ENCODE measurements around the gene PRL. TPM values are rescaled to one million over a fixed set of nuclear protein-coding genes. Genes with fewer than 3 reads are reported as not detected.

Gene PRL
- total and polyA plus RNA-seq, 10 donors, result 0.09 to 1.6 (median 0.26) TPM; not detected in 7

DNA sequence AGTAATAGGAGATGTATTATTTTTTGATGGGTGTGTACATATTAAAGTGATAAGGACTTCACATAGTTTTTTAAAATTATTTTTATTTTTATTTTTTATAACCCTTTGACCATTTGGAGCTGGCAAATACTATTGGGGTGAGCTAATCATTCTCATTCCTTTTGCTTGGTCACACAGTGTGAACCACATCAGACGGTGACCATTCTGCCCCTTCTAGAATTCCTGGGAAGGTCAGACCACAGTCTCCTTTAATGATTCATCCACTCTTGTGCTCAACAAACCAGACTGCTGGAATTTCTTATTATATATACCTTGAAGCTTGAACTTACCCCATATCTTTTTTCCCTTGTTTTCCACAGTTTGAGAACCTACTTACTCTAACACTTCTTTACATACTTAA lies 23.9 kb upstream of the PRL start:
- Histone ChIP-seq H3K4me1 (no peaks in the 10 kb centered on the region), H3K4me3 (no peak overlapping the region), H3K27me3 (replicated peaks in 1 of 7) (no peaks in the 10 kb centered on the region), H3K9me3 (peaks cover 0 to 23% (median 3%) of the 10 kb centered on the region in 8 donors), H3K27ac (no peak overlapping the region), H3K36me3 (no peaks in the 10 kb centered on the region)
- WGBS, 5 donors, result 74 to 87% (median 82%) methylated on average over 1 of the region's 1 CpG
- no peak for TF ChIP-seq POLR2AphosphoS5 (IDR thresholded peaks at IDR 0.05)
- TF ChIP-seq POLR2A (IDR thresholded peaks at IDR 0.05), result no peak
- TF ChIP-seq, protein P1, sequence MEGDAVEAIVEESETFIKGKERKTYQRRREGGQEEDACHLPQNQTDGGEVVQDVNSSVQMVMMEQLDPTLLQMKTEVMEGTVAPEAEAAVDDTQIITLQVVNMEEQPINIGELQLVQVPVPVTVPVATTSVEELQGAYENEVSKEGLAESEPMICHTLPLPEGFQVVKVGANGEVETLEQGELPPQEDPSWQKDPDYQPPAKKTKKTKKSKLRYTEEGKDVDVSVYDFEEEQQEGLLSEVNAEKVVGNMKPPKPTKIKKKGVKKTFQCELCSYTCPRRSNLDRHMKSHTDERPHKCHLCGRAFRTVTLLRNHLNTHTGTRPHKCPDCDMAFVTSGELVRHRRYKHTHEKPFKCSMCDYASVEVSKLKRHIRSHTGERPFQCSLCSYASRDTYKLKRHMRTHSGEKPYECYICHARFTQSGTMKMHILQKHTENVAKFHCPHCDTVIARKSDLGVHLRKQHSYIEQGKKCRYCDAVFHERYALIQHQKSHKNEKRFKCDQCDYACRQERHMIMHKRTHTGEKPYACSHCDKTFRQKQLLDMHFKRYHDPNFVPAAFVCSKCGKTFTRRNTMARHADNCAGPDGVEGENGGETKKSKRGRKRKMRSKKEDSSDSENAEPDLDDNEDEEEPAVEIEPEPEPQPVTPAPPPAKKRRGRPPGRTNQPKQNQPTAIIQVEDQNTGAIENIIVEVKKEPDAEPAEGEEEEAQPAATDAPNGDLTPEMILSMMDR (IDR thresholded peaks at IDR 0.05 in 8 of 11, conservative IDR thresholded peaks at IDR 0.05 in 3 of 11), result no peak
- intact Hi-C loops (cut with DNase I; ENCODE audit: low total_unique reads), result no loop called here
- no peak for DNase-seq

DNA sequence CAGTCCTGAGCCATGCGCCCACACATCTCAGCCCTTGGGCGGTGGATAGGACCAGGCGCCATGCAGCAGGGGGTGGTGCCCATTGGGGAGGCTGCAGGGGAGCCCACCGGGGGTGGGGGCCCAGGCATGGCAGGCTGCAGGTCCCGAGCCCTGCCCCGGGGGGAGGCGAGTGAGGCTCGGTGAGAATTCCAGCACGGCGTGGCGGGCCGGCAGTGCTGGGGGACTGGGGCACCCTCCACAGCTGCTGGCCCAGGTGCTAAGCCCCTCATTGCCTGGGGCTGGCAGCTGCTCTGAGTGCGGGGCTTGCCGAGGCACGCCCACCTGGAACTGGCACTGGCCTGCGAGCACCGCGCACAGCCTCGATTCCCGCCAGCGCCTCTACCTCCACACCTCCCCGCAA lies 21.6 kb upstream of the PRL start:
- Histone ChIP-seq H3K27ac (no peak overlapping the region), H3K9me3 (peaks cover 0 to 32% (median 10%) of the 10 kb centered on the region in 8 donors), H3K4me1 (no peaks in the 10 kb centered on the region), H3K4me3 (no peak overlapping the region), H3K36me3 (no peaks in the 10 kb centered on the region), H3K27me3 (replicated peaks in 1 of 7) (no peaks in the 10 kb centered on the region)
- TF ChIP-seq, protein P1 (IDR thresholded peaks at IDR 0.05 in 8 of 11, conservative IDR thresholded peaks at IDR 0.05 in 3 of 11), result no peak
- TF ChIP-seq POLR2AphosphoS5 (IDR thresholded peaks at IDR 0.05) (no peak), POLR2A (IDR thresholded peaks at IDR 0.05) (no peak)
- WGBS, 5 donors, result 86 to 90% (median 87%) methylated on average over 7 to 22 of the region's 22 CpGs
- no peak for DNase-seq
- intact Hi-C loops (cut with DNase I; ENCODE audit: low total_unique reads), result no loop called here

DNA sequence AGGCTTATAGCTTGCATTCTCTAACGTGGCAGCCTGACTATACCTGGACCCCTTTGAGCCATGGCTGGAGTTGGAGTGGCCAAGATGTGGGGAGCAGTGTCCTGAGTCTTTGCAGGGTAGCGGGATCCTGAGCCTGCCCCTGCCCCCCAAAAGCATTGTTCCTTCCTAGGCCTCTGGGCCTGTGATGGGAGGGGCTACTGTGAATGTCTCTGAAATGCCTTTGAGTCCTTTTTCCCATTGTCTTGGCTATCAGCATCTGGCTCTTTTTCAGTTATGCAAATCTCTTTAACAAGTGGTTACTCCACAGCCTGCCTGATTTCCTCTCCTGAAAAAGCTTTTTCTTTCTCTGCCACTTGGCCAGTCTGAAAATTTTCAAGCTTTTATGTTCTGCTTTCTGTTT lies 17.0 kb upstream of the PRL start:
- intact Hi-C loops (cut with DNase I; ENCODE audit: low total_unique reads), result no loop called here
- H3K4me3 ChIP-seq, result no peak overlapping the region
- DNase-seq, result no peak
- peak overlapping the region in 3 of 8 donors; percentile 13 to 41 (median 17) for H3K27ac ChIP-seq
- H3K9me3 ChIP-seq, result peaks cover 0 to 60% (median 36%) of the 10 kb centered on the region in 8 donors
- H3K36me3 ChIP-seq, result no peaks in the 10 kb centered on the region
- WGBS, 5 donors, result 84 to 100% (median 91%) methylated on average over 2 of the region's 2 CpGs
- TF ChIP-seq, protein P1 (IDR thresholded peaks at IDR 0.05 in 8 of 11, conservative IDR thresholded peaks at IDR 0.05 in 3 of 11), result no peak
- TF ChIP-seq POLR2A (IDR thresholded peaks at IDR 0.05) (no peak), POLR2AphosphoS5 (IDR thresholded peaks at IDR 0.05) (no peak)
- H3K4me1 ChIP-seq, result no peaks in the 10 kb centered on the region
- H3K27me3 ChIP-seq (replicated peaks in 1 of 7), result no peaks in the 10 kb centered on the region

DNA sequence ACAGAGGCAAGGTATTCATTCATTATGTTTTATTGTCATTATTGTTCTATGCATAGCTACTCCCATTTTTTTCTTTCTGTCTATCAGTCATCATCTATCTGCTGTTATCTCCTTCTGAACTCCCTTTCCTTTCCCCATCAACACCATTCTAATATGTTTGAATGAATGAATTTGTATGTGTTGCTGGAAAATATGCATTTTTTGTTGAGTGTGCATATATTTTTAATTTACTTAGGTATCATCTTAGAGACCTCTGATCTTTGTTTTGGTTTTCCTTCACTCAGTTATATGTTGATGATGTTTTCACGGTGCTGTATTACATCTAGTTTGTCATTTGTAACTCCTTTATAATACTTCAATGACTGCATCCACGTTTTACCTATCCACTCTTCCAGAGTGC lies 12.1 kb upstream of the PRL start:
- TF ChIP-seq, protein P1 (IDR thresholded peaks at IDR 0.05 in 8 of 11, conservative IDR thresholded peaks at IDR 0.05 in 3 of 11), result no peak
- TF ChIP-seq POLR2AphosphoS5 (IDR thresholded peaks at IDR 0.05) (no peak), POLR2A (IDR thresholded peaks at IDR 0.05) (no peak)
- Histone ChIP-seq H3K4me1 (no peaks in the 10 kb centered on the region), H3K36me3 (no peaks in the 10 kb centered on the region), H3K4me3 (no peak overlapping the region), H3K27me3 (replicated peaks in 1 of 7) (no peaks in the 10 kb centered on the region), H3K9me3 (peaks cover 0 to 37% (median 31%) of the 10 kb centered on the region in 8 donors), H3K27ac (no peak overlapping the region)
- 73 to 91% (median 87%) methylated on average over 2 of the region's 2 CpGs for WGBS, 5 donors
- intact Hi-C loops (cut with DNase I; ENCODE audit: low total_unique reads), result no loop called here
- DNase-seq, result no peak
